Mucosa of rectum (tissue), 2 donors: ENCODE data around the gene ERFL.

Experiments
- H3K27ac ChIP-seq, 2 donors: one replicate each; pipeline ENCODE4 v1.7.0; 2013; ENCODE audit warnings: inconsistent platforms in 2 of 2, low read depth in 2 of 2, low read length in 2 of 2
- H3K27me3 ChIP-seq, 2 donors: one replicate each; pipeline ENCODE4 v1.7.0; 2013; ENCODE audit warnings: low read length in 2 of 2; ENCODE audit not compliant: control insufficient read depth in 2 of 2, insufficient read depth in 2 of 2
- H3K36me3 ChIP-seq, 2 donors: one replicate each; pipeline ENCODE4 v1.7.0; 2013; ENCODE audit warnings: low read length in 2 of 2; ENCODE audit not compliant: control insufficient read depth in 2 of 2, insufficient read depth in 2 of 2
- H3K4me1 ChIP-seq, 2 donors: one replicate each; pipeline ENCODE4 v1.7.0; 2013; ENCODE audit warnings: low read length in 2 of 2, mild to moderate bottlenecking in 1 of 2; ENCODE audit not compliant: control insufficient read depth in 2 of 2, insufficient read depth in 2 of 2
- H3K4me3 ChIP-seq, 2 donors: one replicate each; pipeline ENCODE4 v1.7.0; 2013; ENCODE audit warnings: low read length in 2 of 2
- H3K9ac ChIP-seq, 2 donors: one replicate each; pipeline ENCODE4 v1.7.0; 2013; ENCODE audit warnings: low read length in 2 of 2, low read depth in 1 of 2, mild to moderate bottlenecking in 1 of 2
- H3K9me3 ChIP-seq, 2 donors: one replicate each; pipeline ENCODE4 v1.7.0; 2013; ENCODE audit warnings: low read length in 2 of 2; ENCODE audit not compliant: control insufficient read depth in 2 of 2
- donor health status: healthy.
- donor health status: Normal muscosa, but diverticular disease.

ERFL gene

DNA sequence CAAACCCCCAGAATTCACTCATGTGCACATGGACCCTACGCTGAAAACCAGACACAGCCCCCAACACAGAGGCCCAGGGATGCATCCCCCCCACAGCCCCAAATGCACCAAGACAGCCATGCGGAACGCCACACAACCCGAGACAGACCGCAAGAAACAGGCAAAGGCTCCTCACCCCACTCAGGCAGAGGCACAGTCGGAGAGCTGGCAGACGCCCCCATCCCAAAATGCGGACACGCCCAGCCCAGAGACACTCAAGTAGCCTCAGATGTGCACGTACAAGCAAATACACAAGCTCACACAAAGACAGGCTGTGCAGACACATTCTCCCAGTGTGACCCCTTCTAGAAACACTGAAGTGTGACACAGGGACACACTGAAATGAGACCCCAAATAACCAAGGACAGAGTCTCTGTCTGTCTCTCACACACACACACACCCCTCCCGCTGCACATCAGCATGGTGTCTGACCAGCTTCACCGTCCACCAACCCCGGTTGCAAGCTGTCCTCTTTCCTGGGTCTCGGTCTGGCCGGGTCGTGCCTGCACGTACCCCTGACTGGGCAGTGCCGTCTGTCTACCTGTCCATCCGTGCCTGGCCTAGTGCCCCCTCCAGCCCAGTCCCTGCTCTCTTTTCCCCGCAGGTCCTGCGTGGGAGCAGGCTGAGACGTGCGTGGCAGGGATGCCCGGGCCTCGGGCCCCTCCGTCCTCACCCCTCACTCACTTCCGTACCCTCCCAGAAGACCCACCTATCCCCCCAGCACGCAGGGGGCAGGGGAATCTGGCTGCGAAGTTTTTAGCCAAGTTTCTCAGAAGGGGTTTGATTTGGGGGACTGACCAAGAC is 16.1 kb downstream of the ERFL start:
- Histone ChIP-seq H3K4me1 (peaks cover 0 to 5% of the 10 kb centered on the region in 2 donors), H3K36me3 (peaks cover 2% of the 10 kb centered on the region in 2 donors), H3K9ac (no peak overlapping the region), H3K27ac (no peak overlapping the region), H3K4me3 (no peak overlapping the region), H3K9me3 (no peaks in the 10 kb centered on the region), H3K27me3 (peaks cover 36 to 44% of the 10 kb centered on the region in 2 donors)

DNA sequence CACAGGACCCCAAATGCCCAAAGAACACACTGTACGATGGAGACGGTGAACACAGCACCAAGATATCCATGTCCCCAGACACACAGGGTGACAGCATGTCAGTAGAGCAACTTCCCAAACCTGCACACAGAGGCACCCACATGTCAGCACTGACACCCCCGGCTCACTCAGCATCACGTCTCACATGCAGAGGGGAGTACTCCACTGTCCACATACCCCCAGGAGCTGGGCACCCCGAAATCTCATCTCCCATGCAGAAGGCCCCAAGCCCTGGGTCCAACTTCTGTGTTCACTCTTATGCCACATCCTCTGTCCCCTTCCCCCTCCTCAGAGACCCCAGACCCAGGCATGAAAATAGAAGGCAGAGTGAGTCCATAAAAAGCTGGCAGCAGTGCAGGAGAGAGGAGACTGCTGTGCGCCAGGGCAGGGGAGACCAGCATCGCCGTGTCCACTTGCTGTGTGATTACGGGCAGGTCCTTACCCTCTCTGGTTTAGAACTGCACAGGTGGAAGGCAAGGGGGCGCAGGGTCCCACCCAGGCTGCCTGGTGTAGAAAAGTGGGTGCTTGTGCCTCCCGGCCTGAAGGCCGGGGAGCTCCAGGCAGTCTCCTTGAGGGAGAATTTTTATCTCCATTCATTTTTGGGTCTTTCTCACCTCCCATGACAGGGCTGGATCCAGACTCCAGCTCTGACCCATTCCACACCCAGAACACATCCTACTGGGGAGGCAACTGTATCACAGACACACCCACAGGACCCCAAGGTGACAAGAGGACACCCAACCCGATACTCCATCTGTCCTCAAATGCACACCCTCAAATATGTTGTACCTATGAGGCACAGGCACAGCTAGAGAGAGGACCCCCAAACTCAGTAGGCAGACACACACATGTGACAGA is 17.0 kb downstream of the ERFL start:
- Histone ChIP-seq H3K9ac (no peak overlapping the region), H3K36me3 (peaks cover 7 to 8% of the 10 kb centered on the region in 2 donors), H3K4me3 (no peak overlapping the region), H3K9me3 (no peaks in the 10 kb centered on the region), H3K4me1 (peaks cover 1 to 8% of the 10 kb centered on the region in 2 donors), H3K27me3 (peaks cover 28 to 36% of the 10 kb centered on the region in 2 donors), H3K27ac (no peak overlapping the region)

DNA sequence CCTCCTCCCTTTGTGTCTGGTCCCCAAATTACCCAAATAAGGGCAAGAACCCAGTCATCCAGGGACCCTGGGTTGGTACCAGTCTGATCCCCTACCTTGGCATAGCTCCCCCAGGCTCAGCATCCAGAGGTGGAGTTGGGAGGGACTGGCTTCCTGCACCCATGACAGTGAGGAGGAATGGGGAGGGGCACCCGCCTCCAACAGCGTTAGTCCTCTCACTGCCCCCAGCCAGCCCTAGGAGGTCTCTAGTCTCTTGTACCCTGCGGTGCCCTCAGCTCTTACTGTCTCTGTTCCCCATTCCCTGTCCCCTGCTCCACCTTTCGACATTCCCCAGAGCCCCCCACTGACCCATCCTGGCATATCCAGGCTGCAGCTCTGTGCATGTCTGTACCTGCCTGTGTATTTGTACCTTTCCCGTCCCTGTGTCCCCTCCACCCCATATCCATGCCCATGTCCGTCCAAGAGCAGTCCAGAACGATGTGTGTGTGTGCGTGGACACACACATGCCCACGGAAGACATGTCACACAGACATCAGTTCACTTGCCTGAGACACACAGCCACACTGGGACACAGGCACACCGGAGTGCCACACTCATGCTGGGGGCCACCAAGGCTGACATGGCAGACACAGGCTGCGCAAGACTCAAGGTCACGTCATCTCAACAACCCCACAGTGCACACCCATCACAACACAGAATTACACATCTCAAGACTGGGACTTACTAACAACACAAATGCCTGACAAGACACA is 17.8 kb downstream of the ERFL start:
- H3K27me3 ChIP-seq = peaks cover 27 to 30% of the 10 kb centered on the region in 2 donors
- peaks cover 12 to 14% of the 10 kb centered on the region in 2 donors for H3K36me3 ChIP-seq
- no peak overlapping the region for H3K4me3 ChIP-seq
- H3K27ac ChIP-seq = no peak overlapping the region
- H3K4me1 ChIP-seq = peaks cover 9 to 13% of the 10 kb centered on the region in 2 donors
- no peak overlapping the region for H3K9ac ChIP-seq
- H3K9me3 ChIP-seq = no peaks in the 10 kb centered on the region

DNA sequence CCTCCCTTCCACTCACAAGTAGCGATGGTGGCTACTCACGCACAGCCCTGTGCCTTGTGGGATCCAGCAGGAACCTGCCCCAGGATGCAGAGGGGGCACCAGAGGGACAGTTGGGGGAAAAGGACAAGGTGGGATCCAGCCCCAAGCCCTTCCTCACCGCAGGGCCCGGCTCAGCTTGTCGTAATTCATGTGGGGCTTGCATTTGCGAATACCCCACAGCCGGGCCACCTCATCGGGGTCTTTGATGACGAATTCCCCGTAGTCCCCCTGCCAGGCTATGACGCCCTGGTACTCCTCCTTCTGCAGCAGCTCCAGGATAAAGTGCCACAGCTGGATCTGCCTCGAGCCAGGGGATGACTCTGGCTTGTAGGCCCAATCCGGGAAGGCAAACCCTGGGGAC is 18.5 kb downstream of the ERFL start:
- Histone ChIP-seq H3K9me3 (no peaks in the 10 kb centered on the region), H3K27me3 (peaks cover 23 to 26% of the 10 kb centered on the region in 2 donors), H3K36me3 (peaks cover 18 to 21% of the 10 kb centered on the region in 2 donors), H3K9ac (no peak overlapping the region), H3K4me3 (no peak overlapping the region), H3K4me1 (peaks cover 14 to 16% of the 10 kb centered on the region in 2 donors), H3K27ac (no peak overlapping the region)

GRCh38 chr19:41908724-41909464 is 19.4 kb downstream of the ERFL start:
- peaks cover 18 to 22% of the 10 kb centered on the region in 2 donors for H3K4me1 ChIP-seq
- H3K4me3 ChIP-seq = no peak overlapping the region
- peaks cover 19 to 22% of the 10 kb centered on the region in 2 donors for H3K27me3 ChIP-seq
- peaks cover 23 to 26% of the 10 kb centered on the region in 2 donors for H3K36me3 ChIP-seq
- no peaks in the 10 kb centered on the region for H3K9me3 ChIP-seq
- no peak overlapping the region for H3K27ac ChIP-seq
- no peak overlapping the region for H3K9ac ChIP-seq

- peaks cover 29 to 30% of the 10 kb centered on the region in 2 donors for H3K36me3 ChIP-seq
Observed at GRCh38 chr19:41907994-41908615, 20.1 kb downstream of the ERFL start.

GRCh38 chr19:41906916-41907680 is 21.2 kb downstream of the ERFL start:
- H3K4me1 ChIP-seq = peaks cover 26 to 32% of the 10 kb centered on the region in 2 donors
- no peaks in the 10 kb centered on the region for H3K9me3 ChIP-seq
- H3K9ac ChIP-seq = no peak overlapping the region
- no peak overlapping the region for H3K4me3 ChIP-seq
- H3K27me3 ChIP-seq = peaks cover 7 to 11% of the 10 kb centered on the region in 2 donors
- H3K36me3 ChIP-seq = peaks cover 38 to 40% of the 10 kb centered on the region in 2 donors
- H3K27ac ChIP-seq = no peak overlapping the region

More at GRCh38 chr19:41907994-41908615, 20.1 kb downstream of the ERFL start:
- H3K4me3 ChIP-seq = no peak overlapping the region
- peaks cover 14 to 15% of the 10 kb centered on the region in 2 donors for H3K27me3 ChIP-seq
- no peak overlapping the region for H3K27ac ChIP-seq
- H3K9ac ChIP-seq = no peak overlapping the region
- peaks cover 26 to 30% of the 10 kb centered on the region in 2 donors for H3K4me1 ChIP-seq
- no peaks in the 10 kb centered on the region for H3K9me3 ChIP-seq

DNA sequence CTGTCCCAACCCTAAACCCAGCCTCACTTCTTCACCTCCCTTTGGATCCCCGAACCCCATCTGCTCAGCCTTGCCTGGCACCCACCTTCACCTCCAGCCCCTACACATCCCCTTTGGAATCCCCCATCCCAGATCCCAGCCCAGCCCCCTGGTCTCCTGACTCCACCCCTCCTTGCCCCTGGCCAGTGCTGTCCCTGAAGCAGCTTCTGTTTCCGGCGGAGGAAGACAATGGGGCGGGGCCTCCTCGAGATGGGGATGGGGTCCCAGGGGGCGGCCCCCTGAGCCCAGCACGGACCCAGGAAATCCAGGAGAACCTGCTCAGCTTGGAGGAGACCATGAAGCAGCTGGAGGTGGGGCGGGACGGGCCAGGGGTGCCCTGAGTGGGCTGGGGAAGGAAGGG is 22.0 kb downstream of the ERFL start:
- Histone ChIP-seq H3K27me3 (peaks cover 0 to 4% of the 10 kb centered on the region in 2 donors), H3K9ac (no peak overlapping the region), H3K4me1 (peaks cover 26 to 32% of the 10 kb centered on the region in 2 donors), H3K9me3 (no peaks in the 10 kb centered on the region), H3K36me3 (peaks cover 44 to 48% of the 10 kb centered on the region in 2 donors), H3K27ac (no peak overlapping the region), H3K4me3 (no peak overlapping the region)
